ENCODE measurements around the gene NUP42. TPM values are rescaled to one million over a fixed set of nuclear protein-coding genes. Genes with fewer than 3 reads are reported as not detected.

NUP42 gene
- total RNA-seq, 1 donor from 2014 or later, result 45.8 TPM

DNA sequence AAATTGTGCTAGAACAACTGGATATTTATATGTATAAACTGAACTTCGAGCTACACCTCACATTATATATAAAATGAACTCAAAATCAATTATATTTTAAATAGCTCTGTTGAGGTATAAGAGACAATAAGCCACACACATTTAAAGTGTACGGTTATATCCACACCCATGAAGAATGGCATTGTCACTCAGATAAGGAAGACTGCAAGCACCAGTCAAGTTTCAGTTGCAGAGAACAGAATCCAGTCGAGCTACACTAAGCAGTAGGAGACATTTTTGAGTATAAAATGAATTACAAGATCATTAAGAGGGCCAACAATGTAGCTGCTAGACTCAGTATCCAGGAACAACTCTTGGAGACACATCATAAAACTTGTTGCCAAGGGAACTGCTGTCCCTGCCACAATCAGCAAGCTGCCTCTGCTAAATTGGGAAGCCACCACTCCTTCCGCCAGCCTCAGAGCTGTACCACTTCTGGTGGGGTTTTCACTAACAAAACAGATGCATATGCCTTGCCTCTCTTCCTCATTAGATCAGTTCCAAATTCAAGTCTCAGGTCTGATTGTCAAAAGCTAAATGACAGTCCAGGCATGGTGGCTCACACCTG lies 45.1 kb downstream of the NUP42 start:
- H3K27me3 Mint-ChIP-seq (ENCODE audit: low read depth), result no peaks in the 10 kb centered on the region

GRCh38 chr7:23228412-23228811 lies 46.6 kb downstream of the NUP42 start:
- Mint-ChIP-seq H3K9me3 (peaks cover 9% of the 10 kb centered on the region), H3K4me3 (no peak overlapping the region), H3K4me1 (no peaks in the 10 kb centered on the region), H3K27me3 (ENCODE audit: low read depth) (no peaks in the 10 kb centered on the region), H3K27ac (no peak overlapping the region), H3K36me3 (no peaks in the 10 kb centered on the region)
- DNase-seq (ENCODE audit: low spot score in 2 of 2, unreplicated experiment in 2 of 2), result no peak
- TF ChIP-seq, protein P1, sequence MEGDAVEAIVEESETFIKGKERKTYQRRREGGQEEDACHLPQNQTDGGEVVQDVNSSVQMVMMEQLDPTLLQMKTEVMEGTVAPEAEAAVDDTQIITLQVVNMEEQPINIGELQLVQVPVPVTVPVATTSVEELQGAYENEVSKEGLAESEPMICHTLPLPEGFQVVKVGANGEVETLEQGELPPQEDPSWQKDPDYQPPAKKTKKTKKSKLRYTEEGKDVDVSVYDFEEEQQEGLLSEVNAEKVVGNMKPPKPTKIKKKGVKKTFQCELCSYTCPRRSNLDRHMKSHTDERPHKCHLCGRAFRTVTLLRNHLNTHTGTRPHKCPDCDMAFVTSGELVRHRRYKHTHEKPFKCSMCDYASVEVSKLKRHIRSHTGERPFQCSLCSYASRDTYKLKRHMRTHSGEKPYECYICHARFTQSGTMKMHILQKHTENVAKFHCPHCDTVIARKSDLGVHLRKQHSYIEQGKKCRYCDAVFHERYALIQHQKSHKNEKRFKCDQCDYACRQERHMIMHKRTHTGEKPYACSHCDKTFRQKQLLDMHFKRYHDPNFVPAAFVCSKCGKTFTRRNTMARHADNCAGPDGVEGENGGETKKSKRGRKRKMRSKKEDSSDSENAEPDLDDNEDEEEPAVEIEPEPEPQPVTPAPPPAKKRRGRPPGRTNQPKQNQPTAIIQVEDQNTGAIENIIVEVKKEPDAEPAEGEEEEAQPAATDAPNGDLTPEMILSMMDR (IDR thresholded peaks at IDR 0.05; ENCODE audit: unreplicated experiment), result no peak

More for the DNA sequence above, 45.1 kb downstream of the NUP42 start:
- Mint-ChIP-seq H3K27ac (no peak overlapping the region), H3K4me3 (no peak overlapping the region), H3K4me1 (no peaks in the 10 kb centered on the region), H3K9me3 (peaks cover 9% of the 10 kb centered on the region), H3K36me3 (no peaks in the 10 kb centered on the region)
- DNase-seq (ENCODE audit: low spot score in 2 of 2, unreplicated experiment in 2 of 2), result no peak
- TF ChIP-seq, protein P1 (IDR thresholded peaks at IDR 0.05; ENCODE audit: unreplicated experiment), result no peak

DNA sequence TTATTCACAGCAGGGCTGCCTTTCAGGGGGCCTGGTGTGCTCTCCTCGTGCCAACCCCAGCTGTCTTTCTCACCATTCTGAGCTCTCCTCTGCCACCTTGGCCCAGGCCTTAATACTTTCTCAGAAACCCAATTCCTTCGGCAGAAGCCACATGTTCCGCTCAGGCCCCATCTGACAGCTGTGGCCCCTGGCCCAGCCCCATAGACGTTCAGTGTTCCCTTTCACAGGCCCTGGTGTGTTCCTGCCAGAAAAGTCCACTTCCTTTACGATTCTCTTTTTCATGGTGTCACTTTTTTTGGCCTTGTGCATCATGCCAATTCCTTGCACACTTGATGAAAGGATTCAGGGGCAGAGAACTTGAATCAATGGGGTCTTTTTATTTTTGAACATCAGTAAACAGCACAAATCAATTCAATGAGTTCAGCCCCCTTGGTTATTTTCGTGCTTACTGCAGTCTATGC lies 48.8 kb downstream of the NUP42 start:
- Mint-ChIP-seq H3K9me3 (peaks cover 9% of the 10 kb centered on the region), H3K27ac (no peak overlapping the region), H3K27me3 (ENCODE audit: low read depth) (no peaks in the 10 kb centered on the region), H3K4me1 (no peaks in the 10 kb centered on the region), H3K36me3 (no peaks in the 10 kb centered on the region), H3K4me3 (no peak overlapping the region)
- TF ChIP-seq, protein P1 (IDR thresholded peaks at IDR 0.05; ENCODE audit: unreplicated experiment), result no peak
- DNase-seq (ENCODE audit: low spot score in 2 of 2, unreplicated experiment in 2 of 2), result no peak

GRCh38 chr7:23232966-23233365 lies 51.1 kb downstream of the NUP42 start:
- H3K9me3 Mint-ChIP-seq, result peaks cover 9% of the 10 kb centered on the region
- no peak overlapping the region for H3K4me3 Mint-ChIP-seq
- H3K36me3 Mint-ChIP-seq, result no peaks in the 10 kb centered on the region
- H3K27ac Mint-ChIP-seq, result no peak overlapping the region
- no peaks in the 10 kb centered on the region for H3K4me1 Mint-ChIP-seq
- no peak for DNase-seq (ENCODE audit: low spot score in 2 of 2, unreplicated experiment in 2 of 2)
- TF ChIP-seq, protein P1 (IDR thresholded peaks at IDR 0.05; ENCODE audit: unreplicated experiment), result no peak
- no peaks in the 10 kb centered on the region for H3K27me3 Mint-ChIP-seq (ENCODE audit: low read depth)

DNA sequence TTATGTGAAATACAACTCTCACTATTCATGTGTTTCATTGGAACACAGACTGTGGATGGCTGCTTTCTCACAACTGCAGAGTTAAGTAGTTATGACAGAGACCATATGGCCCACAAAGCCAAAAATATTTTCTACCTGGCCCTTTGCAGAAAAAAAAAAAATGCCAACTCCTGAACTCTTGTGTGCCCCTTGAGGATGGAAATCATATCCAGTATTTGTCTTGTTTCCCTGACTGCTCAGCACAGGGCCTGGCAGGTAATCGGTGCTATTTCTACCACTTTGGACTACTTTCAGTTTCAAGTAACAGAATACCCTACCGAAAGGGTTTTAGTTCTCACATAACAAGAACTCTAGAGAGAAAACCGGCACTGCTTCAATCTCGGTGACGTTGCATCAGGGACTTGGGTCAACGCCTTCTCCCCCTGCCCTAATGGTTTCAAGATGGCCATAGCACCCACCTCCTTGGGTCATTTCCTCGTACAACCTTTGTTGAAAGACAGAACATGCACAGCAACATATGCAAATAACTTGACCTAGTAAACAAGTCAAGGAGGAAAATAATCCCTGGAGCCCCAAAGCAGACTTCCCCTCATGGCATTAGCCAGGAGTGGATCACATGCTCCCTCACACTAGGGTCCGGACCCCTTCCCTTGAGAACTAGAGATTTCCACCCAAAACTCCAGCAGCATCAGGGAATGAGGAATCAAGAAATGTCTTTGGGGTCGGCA lies 52.9 kb downstream of the NUP42 start:
- TF ChIP-seq, protein P1 (IDR thresholded peaks at IDR 0.05; ENCODE audit: unreplicated experiment), result no peak
- no peaks in the 10 kb centered on the region for H3K9me3 Mint-ChIP-seq
- H3K27me3 Mint-ChIP-seq (ENCODE audit: low read depth), result no peaks in the 10 kb centered on the region
- no peaks in the 10 kb centered on the region for H3K36me3 Mint-ChIP-seq
- H3K27ac Mint-ChIP-seq, result no peak overlapping the region
- no peak overlapping the region for H3K4me3 Mint-ChIP-seq
- H3K4me1 Mint-ChIP-seq, result no peaks in the 10 kb centered on the region
- DNase-seq (ENCODE audit: low spot score in 2 of 2, unreplicated experiment in 2 of 2), result no peak

Data from mesothelial cell of epicardium (in vitro differentiated cells).